MM.1S (cell line): Measurements from ENCODE around the gene P2RY12.

ENCODE experiments used
- EZH2 ChIP-seq: fragments of 300-600 bp; sonication (generic); optimal IDR thresholded peaks from 2 replicates; pipeline ENCODE3; 2017; ENCODE audit warnings: low read depth, mild to moderate bottlenecking, antibody characterized with exemption, low read length, mixed read lengths
- TF ChIP-seq, protein P1 (sequence below): fragments of 300-600 bp; sonication (generic); IDR thresholded peaks from 2 replicates; pipeline ENCODE4 v1.5.1; 2016; ENCODE audit warnings: antibody characterized with exemption, low read length, mixed read lengths

- TF ChIP-seq, protein P1, sequence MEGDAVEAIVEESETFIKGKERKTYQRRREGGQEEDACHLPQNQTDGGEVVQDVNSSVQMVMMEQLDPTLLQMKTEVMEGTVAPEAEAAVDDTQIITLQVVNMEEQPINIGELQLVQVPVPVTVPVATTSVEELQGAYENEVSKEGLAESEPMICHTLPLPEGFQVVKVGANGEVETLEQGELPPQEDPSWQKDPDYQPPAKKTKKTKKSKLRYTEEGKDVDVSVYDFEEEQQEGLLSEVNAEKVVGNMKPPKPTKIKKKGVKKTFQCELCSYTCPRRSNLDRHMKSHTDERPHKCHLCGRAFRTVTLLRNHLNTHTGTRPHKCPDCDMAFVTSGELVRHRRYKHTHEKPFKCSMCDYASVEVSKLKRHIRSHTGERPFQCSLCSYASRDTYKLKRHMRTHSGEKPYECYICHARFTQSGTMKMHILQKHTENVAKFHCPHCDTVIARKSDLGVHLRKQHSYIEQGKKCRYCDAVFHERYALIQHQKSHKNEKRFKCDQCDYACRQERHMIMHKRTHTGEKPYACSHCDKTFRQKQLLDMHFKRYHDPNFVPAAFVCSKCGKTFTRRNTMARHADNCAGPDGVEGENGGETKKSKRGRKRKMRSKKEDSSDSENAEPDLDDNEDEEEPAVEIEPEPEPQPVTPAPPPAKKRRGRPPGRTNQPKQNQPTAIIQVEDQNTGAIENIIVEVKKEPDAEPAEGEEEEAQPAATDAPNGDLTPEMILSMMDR = no peak
- no peak for TF ChIP-seq EZH2
These were observed 26.5 kb upstream of the P2RY12 start for GRCh38 chr3:151410891-151411559.
